Spleen (tissue), 7 donors: ENCODE measurements around the gene SMARCA2.
A peak's percentile ranks its signal among the peaks of the same experiment; 100 is the strongest.

ENCODE experiments used
- POLR2A ChIP-seq, 3 donors: fragments of 450-650 bp; IDR thresholded peaks; one replicate each; pipeline ENCODE4 v1.5.1; 2017; ENCODE audit warnings: antibody characterized with exemption in 3 of 3, mild to moderate bottlenecking in 1 of 3
- POLR2AphosphoS5 ChIP-seq, 3 donors: sonication (generic); formaldehyde crosslinking; IDR thresholded peaks; one replicate each; pipeline ENCODE4 v1.5.1; 2017; ENCODE audit warnings: antibody characterized with exemption in 3 of 3
- TF ChIP-seq, protein P1 (sequence below), 11 experiments: fragments of 200-600 bp in 7 of 11; fragments of 450-650 bp in 4 of 11; sonication (generic) in 4 of 11; IDR thresholded peaks in 8 of 11; conservative IDR thresholded peaks in 3 of 11; 1 replicate in 7 of 11; 2 replicates in 4 of 11; pipeline versions ENCODE4 v1.4.0 to v1.8.0; 2016 to 2021; ENCODE audit warnings: antibody characterized with exemption in 11 of 11, inconsistent platforms in 4 of 11, mild to moderate bottlenecking in 1 of 11
- donor health status: DM: no; HTN: no; CAD: no; lungs with moderate emphysema.
- donor health status: DM: no; HTN: no; CAD: no.
- donor health status: DM: no; HTN: no; CAD: no.

- TF ChIP-seq, protein P1, sequence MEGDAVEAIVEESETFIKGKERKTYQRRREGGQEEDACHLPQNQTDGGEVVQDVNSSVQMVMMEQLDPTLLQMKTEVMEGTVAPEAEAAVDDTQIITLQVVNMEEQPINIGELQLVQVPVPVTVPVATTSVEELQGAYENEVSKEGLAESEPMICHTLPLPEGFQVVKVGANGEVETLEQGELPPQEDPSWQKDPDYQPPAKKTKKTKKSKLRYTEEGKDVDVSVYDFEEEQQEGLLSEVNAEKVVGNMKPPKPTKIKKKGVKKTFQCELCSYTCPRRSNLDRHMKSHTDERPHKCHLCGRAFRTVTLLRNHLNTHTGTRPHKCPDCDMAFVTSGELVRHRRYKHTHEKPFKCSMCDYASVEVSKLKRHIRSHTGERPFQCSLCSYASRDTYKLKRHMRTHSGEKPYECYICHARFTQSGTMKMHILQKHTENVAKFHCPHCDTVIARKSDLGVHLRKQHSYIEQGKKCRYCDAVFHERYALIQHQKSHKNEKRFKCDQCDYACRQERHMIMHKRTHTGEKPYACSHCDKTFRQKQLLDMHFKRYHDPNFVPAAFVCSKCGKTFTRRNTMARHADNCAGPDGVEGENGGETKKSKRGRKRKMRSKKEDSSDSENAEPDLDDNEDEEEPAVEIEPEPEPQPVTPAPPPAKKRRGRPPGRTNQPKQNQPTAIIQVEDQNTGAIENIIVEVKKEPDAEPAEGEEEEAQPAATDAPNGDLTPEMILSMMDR (IDR thresholded peaks at IDR 0.05 in 8 of 11, conservative IDR thresholded peaks at IDR 0.05 in 3 of 11): peak in 6 of 11 experiments; percentile 19 to 55 (median 48)
- TF ChIP-seq POLR2AphosphoS5 (IDR thresholded peaks at IDR 0.05) (peak in 1 of 3 donors; percentile 8), POLR2A (IDR thresholded peaks at IDR 0.05) (no peak)
Measured at GRCh38 chr9:2181792-2182191, 166.6 kb downstream of the SMARCA2 start.
